Measurements from ENCODE around the gene ZNF529. TPM values are rescaled to one million over a fixed set of nuclear protein-coding genes. Genes with fewer than 3 reads are reported as not detected.

The ZNF529 gene
- total RNA-seq, 2 donors from 2014 or later, result 25.9 to 30.6 TPM

DNA sequence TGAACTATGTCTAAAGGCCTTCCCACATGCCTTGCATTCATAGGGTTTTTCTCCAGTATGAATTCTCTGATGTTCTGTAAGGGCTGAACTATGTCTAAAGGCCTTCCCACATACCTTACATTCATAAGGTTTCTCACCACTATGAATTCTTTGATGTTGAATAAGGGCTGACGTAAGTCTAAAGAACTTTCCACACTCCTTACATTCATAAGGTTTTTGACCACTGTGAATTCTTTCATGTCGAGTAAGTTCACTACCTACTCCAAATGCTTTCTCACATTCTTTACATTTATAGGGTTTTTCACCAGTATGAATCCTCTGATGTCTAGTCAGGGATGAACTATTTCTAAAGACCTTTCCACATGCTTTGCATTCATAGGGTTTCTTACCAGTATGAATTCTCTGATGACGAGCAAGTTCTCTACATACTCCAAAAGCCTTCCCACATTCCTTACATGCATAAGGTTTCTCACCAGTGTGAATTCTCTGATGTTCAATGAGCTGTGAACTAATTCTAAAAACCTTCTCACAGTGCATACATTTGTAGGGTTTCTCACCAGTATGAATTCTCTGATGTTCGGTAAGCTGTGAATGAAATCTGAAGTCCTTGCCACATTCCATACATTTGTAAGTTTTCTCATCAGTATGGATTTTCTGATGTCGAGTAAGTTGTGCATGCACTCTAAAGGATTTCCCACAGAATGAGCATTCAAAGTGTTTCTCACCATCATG is 25.9 kb downstream of the ZNF529 start:
- peaks cover 79% of the 10 kb centered on the region for H3K9me3 ChIP-seq (ENCODE audit: control insufficient read depth, low read length, poor library complexity, severe bottlenecking)
- H3K27ac Mint-ChIP-seq, result no peak overlapping the region
- DNase-seq (no peak), ATAC-seq (no peak)
- no peaks in the 10 kb centered on the region for H3K27me3 Mint-ChIP-seq
- no peak overlapping the region for H3K4me3 Mint-ChIP-seq
- no peaks in the 10 kb centered on the region for H3K4me1 Mint-ChIP-seq
- peaks cover 12% of the 10 kb centered on the region for H3K36me3 Mint-ChIP-seq (ENCODE audit: low read depth)

DNA sequence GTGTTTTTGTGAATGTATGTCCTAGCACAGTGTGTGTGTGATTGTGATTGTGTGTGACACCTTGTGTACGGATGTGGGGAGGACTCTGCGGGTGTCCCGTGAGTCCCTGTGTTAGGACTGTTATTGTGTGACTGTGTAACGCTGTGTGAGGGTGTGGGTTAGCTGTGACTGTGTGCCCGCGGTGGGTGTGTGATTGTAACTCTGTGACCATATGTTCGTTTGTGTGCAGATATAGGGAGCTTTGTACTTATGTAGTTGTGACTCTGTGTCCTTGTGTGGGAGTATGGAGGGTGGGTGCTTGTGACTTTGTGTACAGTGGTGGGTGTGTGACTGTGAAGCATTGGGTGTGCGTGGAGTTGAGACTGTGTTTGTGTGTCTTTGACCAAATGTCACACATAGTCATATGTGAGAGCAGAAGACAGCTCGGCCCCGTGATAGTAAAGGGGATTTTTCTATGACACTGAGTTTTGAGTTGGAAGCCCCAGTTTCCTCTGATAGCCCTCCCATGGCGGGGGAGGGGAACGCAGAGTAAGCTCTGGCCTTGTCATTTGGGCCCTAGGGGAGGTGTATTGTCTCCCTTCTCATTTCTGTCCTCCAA is 44.1 kb downstream of the ZNF529 start:
- no peak for DNase-seq
- H3K9me3 ChIP-seq (ENCODE audit: control insufficient read depth, low read length, poor library complexity, severe bottlenecking), result peaks cover 5% of the 10 kb centered on the region
- Mint-ChIP-seq H3K27ac (peak overlapping the region; percentile 92), H3K36me3 (ENCODE audit: low read depth) (peaks cover 6% of the 10 kb centered on the region), H3K27me3 (no peaks in the 10 kb centered on the region), H3K4me1 (peaks cover 10% of the 10 kb centered on the region), H3K4me3 (peak overlapping the region; percentile 96)
- ATAC-seq, result no peak

DNA sequence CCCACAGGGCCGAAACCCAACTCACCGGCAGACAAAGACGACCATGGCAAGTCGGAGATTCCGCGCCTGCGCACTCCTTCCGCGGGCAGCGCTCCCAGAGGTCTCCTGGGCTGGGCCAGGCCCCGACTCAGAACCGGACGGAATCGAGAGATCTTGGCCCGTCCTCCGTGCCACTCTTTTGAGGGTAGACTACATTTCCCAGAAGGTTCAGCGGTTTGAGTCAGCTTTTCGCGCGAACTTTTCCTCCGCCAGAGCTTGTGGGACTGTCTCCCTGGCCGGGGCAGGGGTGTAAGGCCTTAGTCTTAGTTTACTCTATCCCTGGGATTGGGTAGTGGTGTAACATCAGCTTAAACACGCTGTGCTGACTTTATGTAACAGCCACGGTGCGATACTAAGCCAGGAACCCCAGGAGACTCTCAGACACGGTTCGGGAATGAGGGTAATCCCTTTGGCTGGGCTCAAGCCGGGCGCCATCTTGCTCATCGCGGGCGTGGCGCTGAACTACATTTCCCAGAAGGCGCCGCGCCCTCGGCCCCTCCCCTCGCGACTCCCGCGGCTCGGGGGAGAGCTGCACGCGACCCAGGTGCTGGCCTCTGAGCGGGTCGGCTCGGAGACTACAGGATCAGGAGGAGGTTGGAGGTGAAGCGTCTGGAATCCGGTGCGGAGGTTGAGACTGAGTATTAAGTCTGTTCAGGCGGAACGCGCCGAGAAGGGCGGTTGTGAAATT is 44.7 kb downstream of the ZNF529 start, which contains the start of gene ZNF260:
Gene ZNF260 (minus strand): TSS at position 78 of the 727 bp plus-strand sequence. CDS start 13,033 bp downstream, outside the sequence.
- peaks cover 5% of the 10 kb centered on the region for H3K9me3 ChIP-seq (ENCODE audit: control insufficient read depth, low read length, poor library complexity, severe bottlenecking)
- peak within 1 kb of the TSS; percentile 92 for H3K27ac Mint-ChIP-seq
- peaks cover 10% of the 10 kb centered on the region for H3K4me1 Mint-ChIP-seq
- H3K4me3 Mint-ChIP-seq, result peak within 1 kb of the TSS; percentile 96
- H3K27me3 Mint-ChIP-seq, result no peaks in the 10 kb centered on the region
- H3K36me3 Mint-ChIP-seq (ENCODE audit: low read depth), result peaks cover 6% of the 10 kb centered on the region
- ATAC-seq (peak; percentile 91), DNase-seq (peak; percentile 83 to 84 (median 83))

DNA sequence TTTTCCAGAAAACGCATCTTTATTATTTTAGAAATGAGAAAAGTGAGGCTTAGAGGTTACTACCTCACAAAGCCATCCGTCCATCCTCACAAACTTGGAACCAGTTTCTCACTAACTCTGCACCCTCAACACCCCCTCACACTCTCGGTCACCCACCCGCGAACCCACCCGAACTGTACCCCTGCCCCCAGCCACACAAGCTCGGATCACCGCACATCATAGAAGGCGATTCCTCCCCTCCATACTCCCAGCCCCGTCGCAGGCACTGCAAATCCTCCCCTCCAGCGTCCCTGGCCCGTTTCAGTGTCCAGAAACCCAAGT is 45.3 kb downstream of the ZNF529 start:
- H3K27ac Mint-ChIP-seq, result peak overlapping the region; percentile 92
- ATAC-seq (no peak), DNase-seq (no peak)
- peak overlapping the region; percentile 96 for H3K4me3 Mint-ChIP-seq
- no peaks in the 10 kb centered on the region for H3K27me3 Mint-ChIP-seq
- H3K4me1 Mint-ChIP-seq, result peaks cover 10% of the 10 kb centered on the region
- H3K36me3 Mint-ChIP-seq (ENCODE audit: low read depth), result peaks cover 9% of the 10 kb centered on the region
- peaks cover 8% of the 10 kb centered on the region for H3K9me3 ChIP-seq (ENCODE audit: control insufficient read depth, low read length, poor library complexity, severe bottlenecking)

DNA sequence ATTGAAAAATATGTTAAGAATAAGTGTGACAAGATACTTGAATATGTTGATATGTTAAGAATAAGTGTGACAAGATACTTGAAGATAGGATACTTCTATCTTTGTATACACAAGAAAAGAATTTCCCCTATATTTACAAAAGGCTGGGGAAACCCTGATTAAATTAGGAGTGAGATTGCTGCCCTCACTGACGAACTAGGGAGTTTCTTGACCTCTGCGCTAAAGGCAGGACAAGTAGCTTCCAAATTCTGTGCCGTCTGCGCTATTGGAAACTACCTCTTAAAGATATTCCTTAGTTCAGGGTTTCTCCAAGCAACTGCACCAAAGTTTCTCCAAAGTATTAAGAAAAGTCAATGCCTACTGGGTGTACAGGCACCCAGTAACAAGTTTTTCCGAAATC is 45.8 kb downstream of the ZNF529 start:
- no peak overlapping the region for H3K4me3 Mint-ChIP-seq
- peaks cover 9% of the 10 kb centered on the region for H3K36me3 Mint-ChIP-seq (ENCODE audit: low read depth)
- H3K9me3 ChIP-seq (ENCODE audit: control insufficient read depth, low read length, poor library complexity, severe bottlenecking), result peaks cover 8% of the 10 kb centered on the region
- H3K4me1 Mint-ChIP-seq, result peaks cover 10% of the 10 kb centered on the region
- ATAC-seq, result no peak
- no peak for DNase-seq
- peak overlapping the region; percentile 92 for H3K27ac Mint-ChIP-seq
- H3K27me3 Mint-ChIP-seq, result no peaks in the 10 kb centered on the region

DNA sequence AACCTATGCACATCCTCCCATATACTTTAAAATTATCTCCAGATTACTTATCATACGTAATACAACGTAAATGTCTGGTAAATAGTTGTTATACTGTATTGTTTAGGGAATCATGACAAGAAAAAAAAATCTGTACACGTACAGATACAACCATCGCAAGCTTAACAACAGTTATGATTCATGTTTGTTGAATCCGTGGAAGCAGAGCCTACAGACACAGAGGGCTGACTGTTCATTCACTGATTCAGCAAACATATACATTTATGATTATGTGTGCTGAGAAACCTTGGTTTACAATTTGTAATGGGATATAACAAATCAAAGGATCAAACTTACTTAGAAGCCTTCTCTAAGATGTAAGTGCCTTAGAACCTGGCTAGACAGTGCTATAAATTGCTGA is 46.5 kb downstream of the ZNF529 start:
- no peaks in the 10 kb centered on the region for H3K27me3 Mint-ChIP-seq
- peaks cover 8% of the 10 kb centered on the region for H3K9me3 ChIP-seq (ENCODE audit: control insufficient read depth, low read length, poor library complexity, severe bottlenecking)
- H3K4me1 Mint-ChIP-seq, result peaks cover 10% of the 10 kb centered on the region
- no peak overlapping the region for H3K27ac Mint-ChIP-seq
- peaks cover 9% of the 10 kb centered on the region for H3K36me3 Mint-ChIP-seq (ENCODE audit: low read depth)
- ATAC-seq (no peak), DNase-seq (no peak)
- H3K4me3 Mint-ChIP-seq, result peak overlapping the region; percentile 43

DNA sequence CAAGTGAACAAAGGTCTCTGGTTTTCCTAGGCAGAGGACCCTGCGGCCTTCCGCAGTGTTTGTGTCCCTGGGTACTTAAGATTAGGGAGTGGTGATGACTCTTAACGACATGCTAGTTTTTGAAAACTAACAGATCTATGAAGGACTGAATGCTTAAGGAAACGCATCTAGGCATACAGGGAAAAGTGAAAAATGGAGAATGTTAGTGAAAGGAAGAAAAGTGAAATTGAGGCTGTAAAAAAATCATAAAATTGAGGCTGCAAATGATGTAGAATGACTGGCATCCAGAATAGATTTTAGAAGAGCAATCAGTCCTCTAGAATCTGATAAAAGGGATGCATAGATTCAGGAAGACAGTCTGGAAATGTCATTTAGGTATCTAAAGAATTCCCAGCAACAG is 48.5 kb downstream of the ZNF529 start:
- H3K27me3 Mint-ChIP-seq, result no peaks in the 10 kb centered on the region

DNA sequence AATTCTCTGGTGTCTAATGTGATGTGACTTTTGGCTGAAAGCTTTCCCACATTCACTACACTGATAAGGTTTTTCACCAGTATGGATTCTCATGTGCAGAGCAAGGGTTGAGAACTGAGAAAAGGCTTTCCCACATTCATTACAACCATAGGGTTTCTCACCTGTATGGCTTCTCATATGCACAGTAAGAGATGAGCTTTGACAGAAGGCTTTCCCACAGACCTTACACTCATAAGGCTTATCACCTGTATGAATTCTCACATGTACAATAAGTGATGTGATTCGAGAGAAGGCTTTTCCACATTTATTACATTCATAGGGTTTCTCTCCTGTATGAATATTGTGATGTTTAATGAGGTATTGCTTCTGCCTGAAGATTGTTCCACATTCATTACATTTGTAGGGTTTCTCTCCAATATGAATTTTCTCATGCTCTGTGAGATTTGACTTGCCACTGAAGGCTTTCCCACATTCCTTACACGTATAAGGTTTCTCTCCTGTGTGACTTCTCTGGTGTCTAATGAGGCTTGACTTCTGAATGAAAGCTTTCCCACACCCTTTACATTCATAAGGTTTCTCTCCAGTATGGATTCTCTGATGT is 59.0 kb downstream of the ZNF529 start:
- peaks cover 48% of the 10 kb centered on the region for H3K9me3 ChIP-seq (ENCODE audit: control insufficient read depth, low read length, poor library complexity, severe bottlenecking)
- H3K36me3 Mint-ChIP-seq (ENCODE audit: low read depth), result peaks cover 9% of the 10 kb centered on the region
- H3K27ac Mint-ChIP-seq, result no peak overlapping the region

More for the DNA sequence above, 48.5 kb downstream of the ZNF529 start:
- Mint-ChIP-seq H3K27ac (no peak overlapping the region), H3K4me1 (peaks cover 10% of the 10 kb centered on the region), H3K4me3 (no peak overlapping the region), H3K36me3 (ENCODE audit: low read depth) (peaks cover 12% of the 10 kb centered on the region)
- peaks cover 8% of the 10 kb centered on the region for H3K9me3 ChIP-seq (ENCODE audit: control insufficient read depth, low read length, poor library complexity, severe bottlenecking)
- ATAC-seq, result no peak
- no peak for DNase-seq

DNA sequence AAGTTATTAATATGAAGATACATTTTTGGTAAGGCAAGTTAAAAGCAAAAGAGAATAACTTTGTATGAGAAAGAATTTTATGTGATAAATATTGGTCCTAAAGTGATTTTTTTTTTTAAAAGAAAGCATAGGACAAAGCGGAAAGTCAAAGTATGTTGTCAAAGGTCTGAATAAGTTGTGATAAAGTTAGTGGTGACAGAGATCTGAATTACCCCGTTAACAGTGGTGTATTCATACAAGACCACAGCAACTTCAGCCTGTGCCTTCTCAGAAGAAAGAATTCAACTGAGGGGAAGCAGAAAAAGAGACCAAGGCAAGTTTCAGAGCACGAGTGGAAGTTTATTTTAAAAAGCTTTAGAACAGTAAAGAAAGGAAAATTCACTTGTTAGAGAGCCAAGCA is 64.8 kb downstream of the ZNF529 start:
- H3K4me3 Mint-ChIP-seq, result no peak overlapping the region
- no peaks in the 10 kb centered on the region for H3K27me3 Mint-ChIP-seq
- DNase-seq, result no peak
- no peaks in the 10 kb centered on the region for H3K36me3 Mint-ChIP-seq (ENCODE audit: low read depth)
- H3K4me1 Mint-ChIP-seq, result no peaks in the 10 kb centered on the region
- ATAC-seq, result no peak
- no peak overlapping the region for H3K27ac Mint-ChIP-seq
- peaks cover 18% of the 10 kb centered on the region for H3K9me3 ChIP-seq (ENCODE audit: control insufficient read depth, low read length, poor library complexity, severe bottlenecking)

More for the DNA sequence above, 59.0 kb downstream of the ZNF529 start:
- no peaks in the 10 kb centered on the region for H3K4me1 Mint-ChIP-seq
- DNase-seq (no peak), ATAC-seq (no peak)
- no peak overlapping the region for H3K4me3 Mint-ChIP-seq
- H3K27me3 Mint-ChIP-seq, result no peaks in the 10 kb centered on the region

DNA sequence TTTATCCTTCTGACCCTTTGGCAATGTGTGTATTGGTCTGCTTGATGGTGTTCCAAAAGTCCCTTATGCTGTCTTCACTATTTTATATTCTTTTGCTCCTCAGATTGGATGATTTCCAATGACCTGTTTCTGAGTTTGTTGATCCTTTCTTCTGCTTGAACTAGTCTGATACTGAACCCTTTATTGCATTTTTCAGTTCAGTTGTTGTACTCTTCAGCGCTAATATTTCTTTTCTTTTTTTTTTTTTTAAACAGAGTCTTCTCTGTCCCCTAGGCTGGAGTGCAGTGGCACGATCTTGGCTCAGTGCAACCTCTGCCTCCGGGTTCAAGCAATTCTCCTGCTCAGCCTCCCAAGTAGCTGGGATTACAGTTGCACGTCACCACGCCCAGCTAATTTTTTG is 71.1 kb downstream of the ZNF529 start:
- H3K27ac Mint-ChIP-seq, result no peak overlapping the region
- no peaks in the 10 kb centered on the region for H3K27me3 Mint-ChIP-seq
- no peak overlapping the region for H3K4me3 Mint-ChIP-seq
- H3K4me1 Mint-ChIP-seq, result no peaks in the 10 kb centered on the region
- H3K9me3 ChIP-seq (ENCODE audit: control insufficient read depth, low read length, poor library complexity, severe bottlenecking), result peaks cover 4% of the 10 kb centered on the region
- H3K36me3 Mint-ChIP-seq (ENCODE audit: low read depth), result peaks cover 3% of the 10 kb centered on the region
- ATAC-seq (no peak), DNase-seq (no peak)

DNA sequence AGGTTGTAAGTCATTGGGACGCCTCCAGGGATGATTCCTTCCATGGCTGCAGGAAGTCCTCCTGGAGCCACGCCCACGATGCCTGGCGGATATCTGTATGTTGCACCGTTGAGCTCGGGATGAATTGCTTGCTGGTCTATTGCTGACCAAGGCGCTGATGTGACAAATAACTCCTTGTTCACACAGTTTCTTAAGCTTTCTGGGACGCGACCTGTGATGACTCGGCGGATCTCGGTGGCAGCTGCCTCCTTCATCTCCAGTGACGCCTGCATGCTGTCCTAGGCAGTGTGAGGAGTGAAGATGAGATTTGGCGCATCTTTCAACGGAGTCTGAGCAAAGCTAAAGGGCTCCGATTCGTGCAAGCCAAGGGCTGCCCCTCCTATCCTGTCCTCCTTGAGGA is 76.1 kb downstream of the ZNF529 start:
- H3K36me3 Mint-ChIP-seq (ENCODE audit: low read depth), result peaks cover 3% of the 10 kb centered on the region
- no peak for DNase-seq
- no peaks in the 10 kb centered on the region for H3K4me1 Mint-ChIP-seq
- H3K27ac Mint-ChIP-seq, result no peak overlapping the region
- no peak overlapping the region for H3K4me3 Mint-ChIP-seq
- ATAC-seq, result no peak
- no peaks in the 10 kb centered on the region for H3K9me3 ChIP-seq (ENCODE audit: control insufficient read depth, low read length, poor library complexity, severe bottlenecking)
- no peaks in the 10 kb centered on the region for H3K27me3 Mint-ChIP-seq

Measured in T-helper 17 cell (primary cell).